HepG2 (cell line): ENCODE data around the gene RASSF7. TPM values are rescaled to one million over a fixed set of nuclear protein-coding genes. Genes with fewer than 3 reads are reported as not detected.

Source experiments
- IKZF4 ChIP-seq: sonication (generic); formaldehyde crosslinking; IDR thresholded peaks from 2 replicates; pipeline ENCODE4 v1.5.1; 2020; ENCODE audit warnings: borderline replicate concordance, mild to moderate bottlenecking, low read depth, missing genetic modification reagents; ENCODE audit errors: not compliant biosample characterization
- KDM4B ChIP-seq: sonication (generic); formaldehyde crosslinking; IDR thresholded peaks from 2 replicates; pipeline ENCODE4 v1.4.0; 2020; ENCODE audit warnings: missing genetic modification reagents
- NBN ChIP-seq: fragments of 450-650 bp; conservative IDR thresholded peaks from 2 replicates; pipeline ENCODE4 v1.6.1; 2017
- PITX1 ChIP-seq: sonication (generic); formaldehyde crosslinking; IDR thresholded peaks from 2 replicates; pipeline ENCODE4 v1.5.1; 2020; ENCODE audit warnings: mild to moderate bottlenecking, missing genetic modification reagents
- TFE3 ChIP-seq: IDR thresholded peaks from 2 replicates; pipeline ENCODE4 v1.6.1; 2016
- ZNF510 ChIP-seq: sonication (generic); formaldehyde crosslinking; IDR thresholded peaks from 2 replicates; pipeline ENCODE4 v1.4.0; 2020; ENCODE audit warnings: low read depth, mild to moderate bottlenecking, missing genetic modification reagents
- polyA plus RNA-seq, 8 experiments: library from polyadenylated mRNA; depleted of rRNA in 3 of 8; stranded (reverse) in 7 of 8; unstranded in 1 of 8; fragments of >200 nt; fragmentation: Illumina TruSeq in 4 of 8; extraction: Trizol in 4 of 8; gene quantifications; 2 replicates each; pipeline versions ENCODE4 v1.2.1 to v1.2.3, GENCODE V29; 2011 to 2016; ENCODE audit warnings: low read depth in 4 of 8, missing spikeins in 1 of 8, mixed read lengths in 1 of 8; ENCODE audit not compliant: insufficient read depth in 1 of 8
- total RNA-seq, 5 experiments: library from RNA; depleted of rRNA; stranded (reverse); fragments of >200 nt; fragmentation: Illumina TruSeq; extraction: Trizol; gene quantifications; 2 replicates each; pipeline ENCODE4 v1.2.3, GENCODE V29; 2016; ENCODE audit warnings: low read depth in 1 of 5
- TF ChIP-seq, protein P1 (sequence below): sonication (generic); formaldehyde crosslinking; IDR thresholded peaks from 2 replicates; pipeline ENCODE4 v1.4.0; 2020; ENCODE audit warnings: missing genetic modification reagents
- TF ChIP-seq, protein P2 (sequence below): fragments of 450-650 bp; IDR thresholded peaks from 2 replicates; pipeline ENCODE4 v1.6.1; 2017; ENCODE audit warnings: mild to moderate bottlenecking
- TF ChIP-seq, protein P3 (sequence below): sonication (generic); formaldehyde crosslinking; IDR thresholded peaks from 2 replicates; pipeline ENCODE4 v1.5.0; 2020; ENCODE audit warnings: mild to moderate bottlenecking, missing genetic modification reagents, borderline replicate concordance

Gene RASSF7
- total and polyA plus RNA-seq, 2 of the 13 experiments (the other 11 are each of a cell fraction or from before 2014, with no cell fraction given): 20.2 to 28.6 TPM

GRCh38 chr11:561148-562003 is 606 bp downstream of the RASSF7 start (continued):
- TF ChIP-seq, protein P1, sequence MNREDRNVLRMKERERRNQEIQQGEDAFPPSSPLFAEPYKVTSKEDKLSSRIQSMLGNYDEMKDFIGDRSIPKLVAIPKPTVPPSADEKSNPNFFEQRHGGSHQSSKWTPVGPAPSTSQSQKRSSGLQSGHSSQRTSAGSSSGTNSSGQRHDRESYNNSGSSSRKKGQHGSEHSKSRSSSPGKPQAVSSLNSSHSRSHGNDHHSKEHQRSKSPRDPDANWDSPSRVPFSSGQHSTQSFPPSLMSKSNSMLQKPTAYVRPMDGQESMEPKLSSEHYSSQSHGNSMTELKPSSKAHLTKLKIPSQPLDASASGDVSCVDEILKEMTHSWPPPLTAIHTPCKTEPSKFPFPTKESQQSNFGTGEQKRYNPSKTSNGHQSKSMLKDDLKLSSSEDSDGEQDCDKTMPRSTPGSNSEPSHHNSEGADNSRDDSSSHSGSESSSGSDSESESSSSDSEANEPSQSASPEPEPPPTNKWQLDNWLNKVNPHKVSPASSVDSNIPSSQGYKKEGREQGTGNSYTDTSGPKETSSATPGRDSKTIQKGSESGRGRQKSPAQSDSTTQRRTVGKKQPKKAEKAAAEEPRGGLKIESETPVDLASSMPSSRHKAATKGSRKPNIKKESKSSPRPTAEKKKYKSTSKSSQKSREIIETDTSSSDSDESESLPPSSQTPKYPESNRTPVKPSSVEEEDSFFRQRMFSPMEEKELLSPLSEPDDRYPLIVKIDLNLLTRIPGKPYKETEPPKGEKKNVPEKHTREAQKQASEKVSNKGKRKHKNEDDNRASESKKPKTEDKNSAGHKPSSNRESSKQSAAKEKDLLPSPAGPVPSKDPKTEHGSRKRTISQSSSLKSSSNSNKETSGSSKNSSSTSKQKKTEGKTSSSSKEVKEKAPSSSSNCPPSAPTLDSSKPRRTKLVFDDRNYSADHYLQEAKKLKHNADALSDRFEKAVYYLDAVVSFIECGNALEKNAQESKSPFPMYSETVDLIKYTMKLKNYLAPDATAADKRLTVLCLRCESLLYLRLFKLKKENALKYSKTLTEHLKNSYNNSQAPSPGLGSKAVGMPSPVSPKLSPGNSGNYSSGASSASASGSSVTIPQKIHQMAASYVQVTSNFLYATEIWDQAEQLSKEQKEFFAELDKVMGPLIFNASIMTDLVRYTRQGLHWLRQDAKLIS: no peak
- TF ChIP-seq KDM4B (CRISPR knock-in tag) (no peak), NBN (no peak), IKZF4 (CRISPR knock-in tag) (no peak), PITX1 (CRISPR knock-in tag) (peak; percentile 51; the same call in 1 of the 2 replicates), ZNF510 (no peak), TFE3 (CRISPR knock-in tag) (no peak)
- TF ChIP-seq, protein P2, sequence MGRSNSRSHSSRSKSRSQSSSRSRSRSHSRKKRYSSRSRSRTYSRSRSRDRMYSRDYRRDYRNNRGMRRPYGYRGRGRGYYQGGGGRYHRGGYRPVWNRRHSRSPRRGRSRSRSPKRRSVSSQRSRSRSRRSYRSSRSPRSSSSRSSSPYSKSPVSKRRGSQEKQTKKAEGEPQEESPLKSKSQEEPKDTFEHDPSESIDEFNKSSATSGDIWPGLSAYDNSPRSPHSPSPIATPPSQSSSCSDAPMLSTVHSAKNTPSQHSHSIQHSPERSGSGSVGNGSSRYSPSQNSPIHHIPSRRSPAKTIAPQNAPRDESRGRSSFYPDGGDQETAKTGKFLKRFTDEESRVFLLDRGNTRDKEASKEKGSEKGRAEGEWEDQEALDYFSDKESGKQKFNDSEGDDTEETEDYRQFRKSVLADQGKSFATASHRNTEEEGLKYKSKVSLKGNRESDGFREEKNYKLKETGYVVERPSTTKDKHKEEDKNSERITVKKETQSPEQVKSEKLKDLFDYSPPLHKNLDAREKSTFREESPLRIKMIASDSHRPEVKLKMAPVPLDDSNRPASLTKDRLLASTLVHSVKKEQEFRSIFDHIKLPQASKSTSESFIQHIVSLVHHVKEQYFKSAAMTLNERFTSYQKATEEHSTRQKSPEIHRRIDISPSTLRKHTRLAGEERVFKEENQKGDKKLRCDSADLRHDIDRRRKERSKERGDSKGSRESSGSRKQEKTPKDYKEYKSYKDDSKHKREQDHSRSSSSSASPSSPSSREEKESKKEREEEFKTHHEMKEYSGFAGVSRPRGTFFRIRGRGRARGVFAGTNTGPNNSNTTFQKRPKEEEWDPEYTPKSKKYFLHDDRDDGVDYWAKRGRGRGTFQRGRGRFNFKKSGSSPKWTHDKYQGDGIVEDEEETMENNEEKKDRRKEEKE: no peak
- TF ChIP-seq, protein P3, sequence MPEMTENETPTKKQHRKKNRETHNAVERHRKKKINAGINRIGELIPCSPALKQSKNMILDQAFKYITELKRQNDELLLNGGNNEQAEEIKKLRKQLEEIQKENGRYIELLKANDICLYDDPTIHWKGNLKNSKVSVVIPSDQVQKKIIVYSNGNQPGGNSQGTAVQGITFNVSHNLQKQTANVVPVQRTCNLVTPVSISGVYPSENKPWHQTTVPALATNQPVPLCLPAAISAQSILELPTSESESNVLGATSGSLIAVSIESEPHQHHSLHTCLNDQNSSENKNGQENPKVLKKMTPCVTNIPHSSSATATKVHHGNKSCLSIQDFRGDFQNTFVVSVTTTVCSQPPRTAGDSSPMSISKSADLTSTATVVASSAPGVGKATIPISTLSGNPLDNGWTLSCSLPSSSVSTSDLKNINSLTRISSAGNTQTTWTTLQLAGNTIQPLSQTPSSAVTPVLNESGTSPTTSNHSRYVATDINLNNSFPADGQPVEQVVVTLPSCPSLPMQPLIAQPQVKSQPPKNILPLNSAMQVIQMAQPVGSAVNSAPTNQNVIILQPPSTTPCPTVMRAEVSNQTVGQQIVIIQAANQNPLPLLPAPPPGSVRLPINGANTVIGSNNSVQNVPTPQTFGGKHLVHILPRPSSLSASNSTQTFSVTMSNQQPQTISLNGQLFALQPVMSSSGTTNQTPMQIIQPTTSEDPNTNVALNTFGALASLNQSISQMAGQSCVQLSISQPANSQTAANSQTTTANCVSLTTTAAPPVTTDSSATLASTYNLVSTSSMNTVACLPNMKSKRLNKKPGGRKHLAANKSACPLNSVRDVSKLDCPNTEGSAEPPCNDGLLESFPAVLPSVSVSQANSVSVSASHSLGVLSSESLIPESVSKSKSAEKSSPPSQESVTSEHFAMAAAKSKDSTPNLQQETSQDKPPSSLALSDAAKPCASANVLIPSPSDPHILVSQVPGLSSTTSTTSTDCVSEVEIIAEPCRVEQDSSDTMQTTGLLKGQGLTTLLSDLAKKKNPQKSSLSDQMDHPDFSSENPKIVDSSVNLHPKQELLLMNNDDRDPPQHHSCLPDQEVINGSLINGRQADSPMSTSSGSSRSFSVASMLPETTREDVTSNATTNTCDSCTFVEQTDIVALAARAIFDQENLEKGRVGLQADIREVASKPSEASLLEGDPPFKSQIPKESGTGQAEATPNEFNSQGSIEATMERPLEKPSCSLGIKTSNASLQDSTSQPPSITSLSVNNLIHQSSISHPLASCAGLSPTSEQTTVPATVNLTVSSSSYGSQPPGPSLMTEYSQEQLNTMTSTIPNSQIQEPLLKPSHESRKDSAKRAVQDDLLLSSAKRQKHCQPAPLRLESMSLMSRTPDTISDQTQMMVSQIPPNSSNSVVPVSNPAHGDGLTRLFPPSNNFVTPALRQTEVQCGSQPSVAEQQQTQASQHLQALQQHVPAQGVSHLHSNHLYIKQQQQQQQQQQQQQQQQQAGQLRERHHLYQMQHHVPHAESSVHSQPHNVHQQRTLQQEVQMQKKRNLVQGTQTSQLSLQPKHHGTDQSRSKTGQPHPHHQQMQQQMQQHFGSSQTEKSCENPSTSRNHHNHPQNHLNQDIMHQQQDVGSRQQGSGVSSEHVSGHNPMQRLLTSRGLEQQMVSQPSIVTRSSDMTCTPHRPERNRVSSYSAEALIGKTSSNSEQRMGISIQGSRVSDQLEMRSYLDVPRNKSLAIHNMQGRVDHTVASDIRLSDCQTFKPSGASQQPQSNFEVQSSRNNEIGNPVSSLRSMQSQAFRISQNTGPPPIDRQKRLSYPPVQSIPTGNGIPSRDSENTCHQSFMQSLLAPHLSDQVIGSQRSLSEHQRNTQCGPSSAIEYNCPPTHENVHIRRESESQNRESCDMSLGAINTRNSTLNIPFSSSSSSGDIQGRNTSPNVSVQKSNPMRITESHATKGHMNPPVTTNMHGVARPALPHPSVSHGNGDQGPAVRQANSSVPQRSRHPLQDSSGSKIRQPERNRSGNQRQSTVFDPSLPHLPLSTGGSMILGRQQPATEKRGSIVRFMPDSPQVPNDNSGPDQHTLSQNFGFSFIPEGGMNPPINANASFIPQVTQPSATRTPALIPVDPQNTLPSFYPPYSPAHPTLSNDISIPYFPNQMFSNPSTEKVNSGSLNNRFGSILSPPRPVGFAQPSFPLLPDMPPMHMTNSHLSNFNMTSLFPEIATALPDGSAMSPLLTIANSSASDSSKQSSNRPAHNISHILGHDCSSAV: no peak
